Skeletal muscle tissue (tissue), 4 donors: ENCODE results near the gene ECT2L. TPM values are rescaled to one million over a fixed set of nuclear protein-coding genes. Genes with fewer than 3 reads are reported as not detected.

Experiments used
- H3K27ac ChIP-seq: one replicate; pipeline ENCODE4 v1.7.0; 2013; ENCODE audit warnings: mild to moderate bottlenecking, low read depth, low read length, inconsistent platforms
- H3K27me3 ChIP-seq, 3 donors: one replicate each; pipeline ENCODE4 v1.7.0; 2013; ENCODE audit warnings: low read length in 3 of 3; ENCODE audit not compliant: control insufficient read depth in 3 of 3, insufficient read depth in 3 of 3
- H3K36me3 ChIP-seq, 3 donors: one replicate each; pipeline ENCODE4 v1.7.0; 2013; ENCODE audit warnings: low read length in 3 of 3; ENCODE audit not compliant: control insufficient read depth in 3 of 3, insufficient read depth in 3 of 3
- H3K4me1 ChIP-seq, 3 donors: one replicate each; pipeline ENCODE4 v1.7.0; 2013; ENCODE audit warnings: low read length in 3 of 3, mild to moderate bottlenecking in 3 of 3; ENCODE audit not compliant: control insufficient read depth in 3 of 3, insufficient read depth in 3 of 3
- H3K4me3 ChIP-seq, 3 donors: one replicate each; pipeline ENCODE4 v1.7.0; 2013; ENCODE audit warnings: low read length in 3 of 3
- H3K9ac ChIP-seq, 3 donors: one replicate each; pipeline ENCODE4 v1.7.0; 2013; ENCODE audit warnings: low read length in 3 of 3, mild to moderate bottlenecking in 3 of 3, moderate library complexity in 2 of 3, low read depth in 1 of 3
- H3K9me3 ChIP-seq, 3 donors: one replicate each; pipeline ENCODE4 v1.7.0; 2013; ENCODE audit warnings: low read length in 3 of 3; ENCODE audit not compliant: control insufficient read depth in 3 of 3
- total RNA-seq: library from RNA; depleted of rRNA; stranded (reverse); fragments of >200 nt; gene quantifications from one replicate; pipeline ENCODE4 v1.2.3, GENCODE V29; 2014
- donor health status: Osteomylitis.

ECT2L gene
- total RNA-seq, 1 donor from 2014 or later: under 0.01 TPM

- no peaks in the 10 kb centered on the region for H3K36me3 ChIP-seq
- no peak overlapping the region for H3K9ac ChIP-seq
- no peaks in the 10 kb centered on the region for H3K27me3 ChIP-seq
- H3K9me3 ChIP-seq: no peaks in the 10 kb centered on the region
- no peak overlapping the region for H3K4me3 ChIP-seq
- H3K4me1 ChIP-seq: no peaks in the 10 kb centered on the region
- no peak overlapping the region for H3K27ac ChIP-seq
Observed at GRCh38 chr6:138885156-138885819, 89.4 kb downstream of the ECT2L start.

GRCh38 chr6:138891255-138891986 lies 95.5 kb downstream of the ECT2L start:
- no peak overlapping the region for H3K4me3 ChIP-seq
- H3K9me3 ChIP-seq: no peaks in the 10 kb centered on the region
- H3K4me1 ChIP-seq: no peaks in the 10 kb centered on the region
- no peak overlapping the region for H3K9ac ChIP-seq
- no peaks in the 10 kb centered on the region for H3K27me3 ChIP-seq
- no peak overlapping the region for H3K27ac ChIP-seq
- no peaks in the 10 kb centered on the region for H3K36me3 ChIP-seq

- H3K36me3 ChIP-seq: peaks cover 0 to 9% (median 5%) of the 10 kb centered on the region in 3 donors
- no peaks in the 10 kb centered on the region for H3K9me3 ChIP-seq
- no peaks in the 10 kb centered on the region for H3K27me3 ChIP-seq
- no peak overlapping the region for H3K4me3 ChIP-seq
- no peak overlapping the region for H3K9ac ChIP-seq
- no peak overlapping the region for H3K27ac ChIP-seq
- no peaks in the 10 kb centered on the region for H3K4me1 ChIP-seq
Observed at GRCh38 chr6:138896104-138896756, 100.3 kb downstream of the ECT2L start.

- no peak overlapping the region for H3K4me3 ChIP-seq
- H3K4me1 ChIP-seq: no peaks in the 10 kb centered on the region
- H3K9me3 ChIP-seq: no peaks in the 10 kb centered on the region
- peaks cover 0 to 9% (median 5%) of the 10 kb centered on the region in 3 donors for H3K36me3 ChIP-seq
- no peaks in the 10 kb centered on the region for H3K27me3 ChIP-seq
- H3K9ac ChIP-seq: no peak overlapping the region
- H3K27ac ChIP-seq: no peak overlapping the region
Observed at GRCh38 chr6:138897031-138897430, 101.1 kb downstream of the ECT2L start.

- no peaks in the 10 kb centered on the region for H3K9me3 ChIP-seq
- H3K4me1 ChIP-seq: no peaks in the 10 kb centered on the region
- peaks cover 21 to 54% (median 49%) of the 10 kb centered on the region in 3 donors for H3K36me3 ChIP-seq
- H3K4me3 ChIP-seq: no peak overlapping the region
- H3K9ac ChIP-seq: no peak overlapping the region
- no peak overlapping the region for H3K27ac ChIP-seq
- H3K27me3 ChIP-seq: no peaks in the 10 kb centered on the region
Observed at GRCh38 chr6:138907167-138907566, 111.3 kb downstream of the ECT2L start.

- Histone ChIP-seq H3K9ac (no peak overlapping the region), H3K9me3 (no peaks in the 10 kb centered on the region), H3K27ac (no peak overlapping the region), H3K36me3 (peaks cover 26 to 65% (median 59%) of the 10 kb centered on the region in 3 donors), H3K4me1 (no peaks in the 10 kb centered on the region), H3K4me3 (no peak overlapping the region), H3K27me3 (no peaks in the 10 kb centered on the region)
Observed at GRCh38 chr6:138909511-138909910, 113.6 kb downstream of the ECT2L start.

GRCh38 chr6:138909975-138910374 lies 114.1 kb downstream of the ECT2L start:
- H3K4me3 ChIP-seq: no peak overlapping the region
- H3K4me1 ChIP-seq: no peaks in the 10 kb centered on the region
- H3K9ac ChIP-seq: no peak overlapping the region
- no peak overlapping the region for H3K27ac ChIP-seq
- H3K36me3 ChIP-seq: peaks cover 26 to 65% (median 58%) of the 10 kb centered on the region in 3 donors
- H3K27me3 ChIP-seq: no peaks in the 10 kb centered on the region
- no peaks in the 10 kb centered on the region for H3K9me3 ChIP-seq

GRCh38 chr6:138912308-138912707 lies 116.4 kb downstream of the ECT2L start:
- no peak overlapping the region for H3K4me3 ChIP-seq
- H3K9me3 ChIP-seq: no peaks in the 10 kb centered on the region
- H3K36me3 ChIP-seq: peaks cover 23 to 56% (median 52%) of the 10 kb centered on the region in 3 donors
- H3K4me1 ChIP-seq: no peaks in the 10 kb centered on the region
- H3K9ac ChIP-seq: no peak overlapping the region
- no peaks in the 10 kb centered on the region for H3K27me3 ChIP-seq
- no peak overlapping the region for H3K27ac ChIP-seq

GRCh38 chr6:138914701-138915100 lies 118.8 kb downstream of the ECT2L start:
- no peak overlapping the region for H3K9ac ChIP-seq
- no peak overlapping the region for H3K4me3 ChIP-seq
- H3K27me3 ChIP-seq: no peaks in the 10 kb centered on the region
- no peaks in the 10 kb centered on the region for H3K4me1 ChIP-seq
- H3K27ac ChIP-seq: no peak overlapping the region
- peaks cover 16 to 52% (median 48%) of the 10 kb centered on the region in 3 donors for H3K36me3 ChIP-seq
- no peaks in the 10 kb centered on the region for H3K9me3 ChIP-seq

- Histone ChIP-seq H3K9me3 (no peaks in the 10 kb centered on the region), H3K27me3 (no peaks in the 10 kb centered on the region), H3K36me3 (peaks cover 3 to 21% (median 20%) of the 10 kb centered on the region in 3 donors), H3K27ac (no peak overlapping the region), H3K4me1 (no peaks in the 10 kb centered on the region), H3K9ac (no peak overlapping the region), H3K4me3 (no peak overlapping the region)
Observed at GRCh38 chr6:138920906-138921305, 125.0 kb downstream of the ECT2L start.
